Naive thymus-derived CD4-positive, alpha-beta T cell (primary cell): Measurements from ENCODE around the gene AK3. TPM values are rescaled to one million over a fixed set of nuclear protein-coding genes. Genes with fewer than 3 reads are reported as not detected.
A peak's percentile ranks its signal among the peaks of the same experiment; 100 is the strongest.

Experiments
- ATAC-seq: fragments of 150-1000 bp; cut with Tn5 transposase; 2 replicates; pipeline ENCODE4 v1.10.0; 2021; ENCODE audit warnings: mild to moderate bottlenecking, moderate library complexity
- CTCF ChIA-PET: fragments of 350-600 bp; sonication (Branson Sonifier 250); formaldehyde crosslinking; loops from one replicate; lab custom pipeline; 2021; ENCODE audit warnings: antibody characterized with exemption; lab: Charles Lee
- POLR2A ChIA-PET: fragments of 350-600 bp; sonication (Branson Sonifier 250); formaldehyde crosslinking; loops from one replicate; lab custom pipeline; 2021; ENCODE audit warnings: antibody characterized with exemption, inconsistent platforms; lab: Charles Lee
- DNase-seq, 9 donors: peaks; one replicate each; pipeline versions ENCODE4 v3.0.0 to v3.0.0-alpha.2; 2020 to 2022; ENCODE audit warnings: mixed read lengths in 1 of 9
- H3K27ac ChIP-seq: one replicate; pipeline ENCODE4 v1.7.0; 2013; ENCODE audit warnings: mild to moderate bottlenecking, low read depth, low read length, moderate library complexity
- H3K27me3 ChIP-seq, 2 donors: one replicate each; pipeline ENCODE4 v1.7.0; 2013; ENCODE audit warnings: low read length in 2 of 2, mild to moderate bottlenecking in 2 of 2, moderate library complexity in 2 of 2; ENCODE audit not compliant: control insufficient read depth in 2 of 2, insufficient read depth in 2 of 2
- H3K36me3 ChIP-seq, 3 experiments: 1 replicate in 2 of 3; 2 replicates in 1 of 3; pipeline ENCODE4 v1.7.0; 2013; ENCODE audit warnings: low read length in 3 of 3, mild to moderate bottlenecking in 3 of 3, moderate library complexity in 1 of 3; ENCODE audit not compliant: insufficient read depth in 3 of 3, control insufficient read depth in 2 of 3
- H3K4me1 ChIP-seq, 2 donors: one replicate each; pipeline ENCODE4 v1.7.0; 2013; ENCODE audit warnings: low read length in 2 of 2, mild to moderate bottlenecking in 2 of 2, moderate library complexity in 1 of 2; ENCODE audit not compliant: control insufficient read depth in 2 of 2, insufficient read depth in 2 of 2
- H3K4me3 ChIP-seq: 2 replicates; pipeline ENCODE4 v1.7.0; 2013; ENCODE audit warnings: mild to moderate bottlenecking, low read length
- H3K9me3 ChIP-seq, 3 experiments: 1 replicate in 2 of 3; 2 replicates in 1 of 3; pipeline ENCODE4 v1.7.0; 2013; ENCODE audit warnings: low read length in 3 of 3; ENCODE audit not compliant: control insufficient read depth in 2 of 3
- H3K27ac Mint-ChIP-seq, 9 donors: one replicate each; pipeline ENCODE4 v1.8.0; 2020 to 2022; ENCODE audit warnings: mixed read lengths in 9 of 9, mild to moderate bottlenecking in 8 of 9, moderate library complexity in 5 of 9, inconsistent platforms in 2 of 9
- H3K27me3 Mint-ChIP-seq, 5 donors: one replicate each; pipeline ENCODE4 v1.8.0; 2021 to 2022; ENCODE audit warnings: mixed read lengths in 5 of 5, mild to moderate bottlenecking in 1 of 5
- H3K36me3 Mint-ChIP-seq, 5 donors: one replicate each; pipeline ENCODE4 v1.8.0; 2020 to 2022; ENCODE audit warnings: mixed read lengths in 5 of 5, mild to moderate bottlenecking in 3 of 5, inconsistent platforms in 1 of 5
- H3K4me1 Mint-ChIP-seq, 7 donors: one replicate each; pipeline ENCODE4 v1.8.0; 2020 to 2022; ENCODE audit warnings: mixed read lengths in 7 of 7, mild to moderate bottlenecking in 3 of 7, inconsistent platforms in 1 of 7
- H3K4me3 Mint-ChIP-seq, 10 donors: one replicate each; pipeline ENCODE4 v1.8.0; 2020 to 2022; ENCODE audit warnings: mild to moderate bottlenecking in 10 of 10, mixed read lengths in 10 of 10, moderate library complexity in 6 of 10, inconsistent platforms in 2 of 10
- H3K9me3 Mint-ChIP-seq, 11 donors: one replicate each; pipeline ENCODE4 v1.8.0; 2020 to 2022; ENCODE audit warnings: mixed read lengths in 11 of 11, mild to moderate bottlenecking in 4 of 11, inconsistent platforms in 1 of 11, moderate library complexity in 1 of 11
- intact Hi-C, 2 donors: fragments of 100-400 bp; cut with micrococcal nuclease; formaldehyde crosslinking; loops; one replicate each; pipeline ENCODE4 v1.15.1; 2023
- polyA plus RNA-seq, 2 donors: library from polyadenylated mRNA; unstranded; fragments of 300-500 nt; fragmentation: Illumina TruSeq; gene quantifications; one replicate each; pipeline ENCODE4 v1.2.3, GENCODE V29; 2021
- total RNA-seq, 6 experiments: library from RNA in 5 of 6; stranded (reverse) in 5 of 6; gene quantifications; 1 replicate in 5 of 6; 2 replicates in 1 of 6; pipeline ENCODE4 v1.2.3 and lab custom pipeline; 2021 to 2026

AK3 gene
- total and polyA plus RNA-seq, 7 experiments from 2014 or later, result 18.0 to 34.8 (median 27.1) TPM

- H3K27ac ChIP-seq, result peak overlapping the region; percentile 19
- CTCF ChIA-PET, result no interaction called here
Measured at GRCh38 chr9:4677392-4677791, 63.6 kb downstream of the AK3 start.

GRCh38 chr9:4674783-4675182 is 66.2 kb downstream of the AK3 start:
- ChIA-PET POLR2A (interaction anchor here (0.7 to 5.1 kb wide), 3 partner anchors 9 to 66 kb away, joined by 3 to 120 read pairs (median 4); partner anchors contain the start of genes PLPP6 and SPATA6L), CTCF (no interaction called here)
- Histone ChIP-seq H3K4me3 (no peak overlapping the region), H3K4me1 (peaks cover 6 to 7% of the 10 kb centered on the region in 2 donors), H3K27me3 (no peaks in the 10 kb centered on the region), H3K36me3 (no peaks in the 10 kb centered on the region), H3K9me3 (no peaks in the 10 kb centered on the region), H3K27ac (no peak overlapping the region)
- Mint-ChIP-seq H3K9me3 (peaks cover 0 to 2% (median 0%) of the 10 kb centered on the region in 11 donors), H3K36me3 (peaks cover 0 to 6% (median 3%) of the 10 kb centered on the region in 5 donors), H3K27me3 (no peaks in the 10 kb centered on the region), H3K4me1 (peaks cover 0 to 20% (median 11%) of the 10 kb centered on the region in 7 donors), H3K27ac (no peak overlapping the region), H3K4me3 (no peak overlapping the region)
- intact Hi-C loops, result loop anchor here in 1 of 2 donors (5.0 kb wide), 2 partner anchors 263 to 778 kb away; partner anchors contain the start of gene CD274
- DNase-seq (no peak), ATAC-seq (no peak)

More at GRCh38 chr9:4677392-4677791, 63.6 kb downstream of the AK3 start:
- no peaks in the 10 kb centered on the region for H3K9me3 ChIP-seq
- H3K27me3 Mint-ChIP-seq, result no peaks in the 10 kb centered on the region
- no peak for DNase-seq
- H3K27me3 ChIP-seq, result no peaks in the 10 kb centered on the region
- peaks cover 15 to 19% of the 10 kb centered on the region in 2 donors for H3K4me1 ChIP-seq
- H3K4me3 Mint-ChIP-seq, result no peak overlapping the region
- intact Hi-C loops, result loop anchor here in 1 of 2 donors (5.0 kb wide), 2 partner anchors 260 to 775 kb away; partner anchors contain the start of gene CD274
- no peaks in the 10 kb centered on the region for H3K36me3 ChIP-seq
- no peak overlapping the region for H3K27ac Mint-ChIP-seq
- peaks cover 0 to 2% (median 0%) of the 10 kb centered on the region in 11 donors for H3K9me3 Mint-ChIP-seq
- H3K36me3 Mint-ChIP-seq, result peaks cover 0 to 6% (median 3%) of the 10 kb centered on the region in 5 donors
- POLR2A ChIA-PET, result interaction anchor here (0.6 to 5.1 kb wide), 10 partner anchors 12 to 1151 kb away, joined by 3 to 120 read pairs (median 4); partner anchors contain the start of genes AK3, PLPP6, RCL1 and SPATA6L
- H3K4me3 ChIP-seq, result no peak overlapping the region
- peaks cover 0 to 6% (median 4%) of the 10 kb centered on the region in 7 donors for H3K4me1 Mint-ChIP-seq
- ATAC-seq, result no peak

GRCh38 chr9:4671737-4672136 is 69.3 kb downstream of the AK3 start:
- Mint-ChIP-seq H3K27me3 (no peaks in the 10 kb centered on the region), H3K4me3 (no peak overlapping the region), H3K36me3 (peaks cover 0 to 6% (median 3%) of the 10 kb centered on the region in 5 donors), H3K27ac (no peak overlapping the region), H3K4me1 (peaks cover 13 to 43% (median 31%) of the 10 kb centered on the region in 7 donors), H3K9me3 (peaks cover 0 to 2% (median 0%) of the 10 kb centered on the region in 11 donors)
- Histone ChIP-seq H3K27ac (no peak overlapping the region), H3K36me3 (no peaks in the 10 kb centered on the region), H3K4me1 (peaks cover 0 to 18% of the 10 kb centered on the region in 2 donors), H3K27me3 (no peaks in the 10 kb centered on the region), H3K9me3 (no peaks in the 10 kb centered on the region), H3K4me3 (no peak overlapping the region)
- CTCF ChIA-PET, result no interaction called here
- ATAC-seq, result no peak
- POLR2A ChIA-PET, result no interaction called here
- intact Hi-C loops, result no loop called here
- DNase-seq, result no peak

- H3K4me3 Mint-ChIP-seq, result peak overlapping the region in 3 of 10 donors; percentile 4 to 17 (median 10)
- no peaks in the 10 kb centered on the region for H3K27me3 Mint-ChIP-seq
- no peaks in the 10 kb centered on the region for H3K9me3 ChIP-seq
- intact Hi-C loops, result no loop called here
- H3K4me1 Mint-ChIP-seq, result peaks cover 21 to 52% (median 40%) of the 10 kb centered on the region in 7 donors
- ChIA-PET POLR2A (interaction anchor here (0.6 to 3.4 kb wide), 3 partner anchors 9 to 70 kb away, joined by 3 to 17 read pairs (median 16); partner anchors contain the start of genes AK3 and CDC37L1), CTCF (interaction anchor here (0.6 to 1.3 kb wide), 3 partner anchors 9 to 122 kb away, joined by 3 to 4 read pairs (median 3); partner anchors contain the start of gene PLPP6)
- no peaks in the 10 kb centered on the region for H3K36me3 ChIP-seq
- no peak overlapping the region for H3K4me3 ChIP-seq
- H3K27ac ChIP-seq, result no peak overlapping the region
- ATAC-seq, result no peak
- H3K9me3 Mint-ChIP-seq, result no peaks in the 10 kb centered on the region
- no peaks in the 10 kb centered on the region for H3K27me3 ChIP-seq
- no peak for DNase-seq
- H3K4me1 ChIP-seq, result peaks cover 5 to 24% of the 10 kb centered on the region in 2 donors
- H3K36me3 Mint-ChIP-seq, result peaks cover 0 to 3% (median under 1%) of the 10 kb centered on the region in 5 donors
- H3K27ac Mint-ChIP-seq, result peak overlapping the region in 6 of 9 donors; percentile 12 to 78 (median 55)
Measured at GRCh38 chr9:4670591-4670990, 70.4 kb downstream of the AK3 start.

- Histone ChIP-seq H3K27ac (no peak overlapping the region), H3K9me3 (no peaks in the 10 kb centered on the region), H3K4me1 (peaks cover 6 to 31% of the 10 kb centered on the region in 2 donors), H3K36me3 (no peaks in the 10 kb centered on the region), H3K4me3 (no peak overlapping the region), H3K27me3 (no peaks in the 10 kb centered on the region)
- Mint-ChIP-seq H3K9me3 (no peaks in the 10 kb centered on the region), H3K27ac (peak overlapping the region in 2 of 9 donors; percentile 17 to 54), H3K27me3 (peaks cover 0 to 3% (median 0%) of the 10 kb centered on the region in 5 donors), H3K36me3 (peaks cover 0 to 3% (median 0%) of the 10 kb centered on the region in 5 donors), H3K4me3 (no peak overlapping the region), H3K4me1 (peaks cover 26 to 56% (median 46%) of the 10 kb centered on the region in 7 donors)
- ATAC-seq (no peak), DNase-seq (no peak)
- ChIA-PET CTCF (interaction anchor here (1.3 kb wide), 1 partner anchor 8 kb away, joined by 3 read pairs; the partner anchor contains the start of gene PLPP6), POLR2A (interaction anchor here (2.0 to 8.8 kb wide), 3 partner anchors 6 to 71 kb away, joined by 16 to 120 read pairs (median 17); partner anchors contain the start of genes AK3 and CDC37L1)
- intact Hi-C loops, result loop anchor here (10.0 kb wide), 4 partner anchors 665 to 1745 kb away; partner anchors contain the start of genes ERMP1 (in 1 of the 2), RLN1 (in 1 of the 2) and UHRF2 (in 1 of the 2)
Measured at GRCh38 chr9:4669890-4670289, 71.1 kb downstream of the AK3 start.

GRCh38 chr9:4668604-4669003 is 72.4 kb downstream of the AK3 start:
- Mint-ChIP-seq H3K36me3 (peaks cover 0 to 5% (median 0%) of the 10 kb centered on the region in 5 donors), H3K4me3 (peak overlapping the region in 3 of 10 donors; percentile 5 to 89 (median 41)), H3K9me3 (no peaks in the 10 kb centered on the region), H3K27me3 (peaks cover 0 to 3% (median 0%) of the 10 kb centered on the region in 5 donors), H3K4me1 (peaks cover 37 to 69% (median 59%) of the 10 kb centered on the region in 7 donors), H3K27ac (peak overlapping the region in 8 of 9 donors; percentile 68 to 95 (median 76))
- no peak for ATAC-seq
- no peak overlapping the region for H3K4me3 ChIP-seq
- H3K9me3 ChIP-seq, result no peaks in the 10 kb centered on the region
- POLR2A ChIA-PET, result interaction anchor here (0.6 to 8.8 kb wide), 7 partner anchors 7 to 716 kb away, joined by 3 to 120 read pairs (median 5); partner anchors contain the start of genes AK3 and CDC37L1
- H3K27ac ChIP-seq, result no peak overlapping the region
- H3K27me3 ChIP-seq, result no peaks in the 10 kb centered on the region
- no peak for DNase-seq
- CTCF ChIA-PET, result no interaction called here
- no peaks in the 10 kb centered on the region for H3K36me3 ChIP-seq
- intact Hi-C loops, result loop anchor here (10.0 kb wide), 4 partner anchors 666 to 1746 kb away; partner anchors contain the start of genes ERMP1 (in 1 of the 2), RLN1 (in 1 of the 2) and UHRF2 (in 1 of the 2)
- H3K4me1 ChIP-seq, result peaks cover 9 to 44% of the 10 kb centered on the region in 2 donors
